H1 (cell line): ENCODE data around the gene TJP2. TPM values are rescaled to one million over a fixed set of nuclear protein-coding genes. Genes with fewer than 3 reads are reported as not detected.

Source experiments
- BCL11A ChIP-seq, 2 experiments: IDR thresholded peaks; one replicate each; pipeline ENCODE4 v1.6.1; 2011; ENCODE audit warnings: low read depth in 2 of 2, low read length in 2 of 2, mild to moderate bottlenecking in 2 of 2
- SUZ12 ChIP-seq: fragments of 200-600 bp; sonication (generic); IDR thresholded peaks from 2 replicates; pipeline ENCODE4 v1.6.1; 2012; ENCODE audit warnings: mild to moderate bottlenecking, inconsistent platforms, low read length, moderate library complexity, mixed read lengths
- polyA plus RNA-seq, 7 experiments: library from polyadenylated mRNA; depleted of rRNA in 3 of 7; stranded (reverse) in 5 of 7; unstranded in 2 of 7; fragments of >200 nt in 5 of 7; fragments of 200-250 nt in 2 of 7; gene quantifications; 1 replicate in 5 of 7; 2 replicates in 1 of 7; 4 replicates in 1 of 7; pipeline versions ENCODE4 v1.2.1 to v1.2.3, GENCODE V29; 2011 to 2013; ENCODE audit warnings: missing spikeins in 2 of 7, mixed read lengths in 2 of 7
- total RNA-seq: library from RNA; stranded (reverse); fragmentation: NEBNext Ultra II Directional; extraction: Animal tissue kit (Norgen Biotek cat#: 25700); gene quantifications from 2 replicates; pipeline ENCODE4 v1.2.1, GENCODE V29; 2021
- TF ChIP-seq, protein P1 (sequence below): IDR thresholded peaks from 2 replicates; pipeline ENCODE4 v1.6.1; 2012; ENCODE audit warnings: inconsistent platforms

Gene TJP2
- total and polyA plus RNA-seq, 2 of the 8 experiments (the other 6 are each of a cell fraction or from before 2014, with no cell fraction given) = 54.9 to 137 TPM

GRCh38 chr9:69174616-69175463, 763 bp downstream of the TJP2 start (continued):
- TF ChIP-seq, protein P1, sequence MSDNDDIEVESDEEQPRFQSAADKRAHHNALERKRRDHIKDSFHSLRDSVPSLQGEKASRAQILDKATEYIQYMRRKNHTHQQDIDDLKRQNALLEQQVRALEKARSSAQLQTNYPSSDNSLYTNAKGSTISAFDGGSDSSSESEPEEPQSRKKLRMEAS = no peak
- TF ChIP-seq SUZ12 (no peak), BCL11A (IDR thresholded peaks at IDR 0.05; ENCODE audit: low read depth in 2 of 2, low read length in 2 of 2) (no peak)
